GM12874 (cell line): Measurements from ENCODE around the gene MARCHF9.

Source experiments
- CTCF ChIP-seq: IDR thresholded peaks from 2 replicates; pipeline ENCODE4 v1.5.1; 2011; ENCODE audit warnings: low read depth, mild to moderate bottlenecking, control low read depth, low read length, moderate library complexity; ENCODE audit not compliant: insufficient read depth

Gene MARCHF9

GRCh38 chr12:57735198-57735855 lies 19.6 kb upstream of the MARCHF9 start:
- TF ChIP-seq CTCF, result no peak

GRCh38 chr12:57735952-57736740 lies 18.8 kb upstream of the MARCHF9 start:
- TF ChIP-seq CTCF, result no peak

GRCh38 chr12:57736741-57737466 lies 18.0 kb upstream of the MARCHF9 start:
- TF ChIP-seq CTCF, result no peak

GRCh38 chr12:57737467-57738460 lies 17.1 kb upstream of the MARCHF9 start:
- no peak for TF ChIP-seq CTCF

- TF ChIP-seq CTCF, result no peak
Observed at GRCh38 chr12:57738661-57739237, 16.2 kb upstream of the MARCHF9 start, which contains the start of gene AGAP2. Gene AGAP2, minus strand, starts transcription at chr12:57738742. Its CDS starts 496 bp downstream, at chr12:57738246.

- no peak for TF ChIP-seq CTCF
Observed at GRCh38 chr12:57739387-57739786, 15.5 kb upstream of the MARCHF9 start.
